Measurements from ENCODE around the gene CLTA.
A peak's percentile ranks its signal among the peaks of the same experiment; 100 is the strongest.
"Not testable (repeated sequence)": the region's sequence is repeated elsewhere in the genome, so short reads cannot be mapped to it uniquely, and the experiment has no call there.

The CLTA gene

GRCh38 chr9:36154331-36154952 lies 36.3 kb upstream of the CLTA start:
- in situ Hi-C loops (cut with MboI; ENCODE audit: low pct_unique_long_range_greater_than_20kb, low sequenced_read_pairs): no loop called here
- DNase-seq: peak; percentile 68

GRCh38 chr9:36156116-36156515 lies 34.6 kb upstream of the CLTA start:
- in situ Hi-C loops (cut with MboI; ENCODE audit: low pct_unique_long_range_greater_than_20kb, low sequenced_read_pairs): no loop called here
- no peak for DNase-seq

- in situ Hi-C loops (cut with MboI; ENCODE audit: low pct_unique_long_range_greater_than_20kb, low sequenced_read_pairs): no loop called here
- peak; percentile 60 for DNase-seq
Observed at GRCh38 chr9:36158122-36158521, 32.6 kb upstream of the CLTA start.

- DNase-seq: no peak
- in situ Hi-C loops (cut with MboI; ENCODE audit: low pct_unique_long_range_greater_than_20kb, low sequenced_read_pairs): no loop called here
Observed at GRCh38 chr9:36158917-36159316, 31.8 kb upstream of the CLTA start.

- DNase-seq; in situ Hi-C loops (cut with MboI; ENCODE audit: low pct_unique_long_range_greater_than_20kb, low sequenced_read_pairs): not testable (repeated sequence)
Observed at GRCh38 chr9:36159509-36159908, 31.2 kb upstream of the CLTA start.

- in situ Hi-C loops (cut with MboI; ENCODE audit: low pct_unique_long_range_greater_than_20kb, low sequenced_read_pairs): loop anchor here (10.0 kb wide), 1 partner anchor 45 kb away; no protein-coding TSS in a partner anchor
- DNase-seq: not testable (repeated sequence)
Observed at GRCh38 chr9:36160126-36160525, 30.6 kb upstream of the CLTA start.

GRCh38 chr9:36161187-36161586 lies 29.5 kb upstream of the CLTA start:
- no peak for DNase-seq
- in situ Hi-C loops (cut with MboI; ENCODE audit: low pct_unique_long_range_greater_than_20kb, low sequenced_read_pairs): loop anchor here (10.0 kb wide), 1 partner anchor 46 kb away; no protein-coding TSS in a partner anchor

- no peak for DNase-seq
- in situ Hi-C loops (cut with MboI; ENCODE audit: low pct_unique_long_range_greater_than_20kb, low sequenced_read_pairs): loop anchor here (10.0 kb wide), 1 partner anchor 47 kb away; no protein-coding TSS in a partner anchor
Observed at GRCh38 chr9:36162211-36162738, 28.4 kb upstream of the CLTA start.

- in situ Hi-C loops (cut with MboI; ENCODE audit: low pct_unique_long_range_greater_than_20kb, low sequenced_read_pairs): loop anchor here (10.0 kb wide), 1 partner anchor 48 kb away; no protein-coding TSS in a partner anchor
- DNase-seq: no peak
Observed at GRCh38 chr9:36163049-36163785, 27.5 kb upstream of the CLTA start.

GRCh38 chr9:36163786-36164170 lies 26.9 kb upstream of the CLTA start:
- no peak for DNase-seq
- in situ Hi-C loops (cut with MboI; ENCODE audit: low pct_unique_long_range_greater_than_20kb, low sequenced_read_pairs): loop anchor here (10.0 kb wide), 1 partner anchor 49 kb away; no protein-coding TSS in a partner anchor

GRCh38 chr9:36164372-36164771 lies 26.3 kb upstream of the CLTA start:
- in situ Hi-C loops (cut with MboI; ENCODE audit: low pct_unique_long_range_greater_than_20kb, low sequenced_read_pairs): loop anchor here (10.0 kb wide), 1 partner anchor 50 kb away; no protein-coding TSS in a partner anchor

GRCh38 chr9:36164989-36165388 lies 25.7 kb upstream of the CLTA start:
- DNase-seq: no peak
- in situ Hi-C loops (cut with MboI; ENCODE audit: low pct_unique_long_range_greater_than_20kb, low sequenced_read_pairs): loop anchor here (10.0 kb wide), 1 partner anchor 50 kb away; no protein-coding TSS in a partner anchor

More at GRCh38 chr9:36164372-36164771, 26.3 kb upstream of the CLTA start:
- DNase-seq: no peak

GRCh38 chr9:36165826-36166167 lies 24.9 kb upstream of the CLTA start:
- DNase-seq: no peak
- in situ Hi-C loops (cut with MboI; ENCODE audit: low pct_unique_long_range_greater_than_20kb, low sequenced_read_pairs): loop anchor here (10.0 kb wide), 1 partner anchor 51 kb away; no protein-coding TSS in a partner anchor

GRCh38 chr9:36166168-36166927 lies 24.4 kb upstream of the CLTA start:
- in situ Hi-C loops (cut with MboI; ENCODE audit: low pct_unique_long_range_greater_than_20kb, low sequenced_read_pairs): loop anchor here (10.0 kb wide), 1 partner anchor 52 kb away; no protein-coding TSS in a partner anchor
- peak; percentile 91 for DNase-seq

- DNase-seq: no peak
- in situ Hi-C loops (cut with MboI; ENCODE audit: low pct_unique_long_range_greater_than_20kb, low sequenced_read_pairs): loop anchor here (10.0 kb wide), 1 partner anchor 54 kb away; no protein-coding TSS in a partner anchor
Observed at GRCh38 chr9:36169166-36169565, 21.6 kb upstream of the CLTA start, which contains the start of gene CCIN. Gene CCIN (plus strand): TSS chr9:36169388. CDS start chr9:36169503, 115 bp downstream.

GRCh38 chr9:36169708-36170107 lies 21.0 kb upstream of the CLTA start:
- no peak for DNase-seq
- in situ Hi-C loops (cut with MboI; ENCODE audit: low pct_unique_long_range_greater_than_20kb, low sequenced_read_pairs): loop anchor here (10.0 kb wide), 1 partner anchor 55 kb away; no protein-coding TSS in a partner anchor

GRCh38 chr9:36170531-36170930 lies 20.2 kb upstream of the CLTA start:
- in situ Hi-C loops (cut with MboI; ENCODE audit: low pct_unique_long_range_greater_than_20kb, low sequenced_read_pairs): no loop called here
- no peak for DNase-seq

- no peak for DNase-seq
- in situ Hi-C loops (cut with MboI; ENCODE audit: low pct_unique_long_range_greater_than_20kb, low sequenced_read_pairs): no loop called here
Observed at GRCh38 chr9:36173861-36174260, 16.9 kb upstream of the CLTA start.

- DNase-seq: no peak
- in situ Hi-C loops (cut with MboI; ENCODE audit: low pct_unique_long_range_greater_than_20kb, low sequenced_read_pairs): no loop called here
Observed at GRCh38 chr9:36174271-36174670, 16.4 kb upstream of the CLTA start.
